GM13976 (cell line): ENCODE results near the gene ELL.

Source experiments
- DNase-seq: peaks from one replicate; pipeline ENCODE4 v3.0.0; 2012; ENCODE audit warnings: low spot score
- CTCF ChIP-seq: IDR thresholded peaks from 2 replicates; pipeline ENCODE4 v1.5.1; 2012; ENCODE audit warnings: borderline replicate concordance, mild to moderate bottlenecking; ENCODE audit not compliant: insufficient read depth; ENCODE audit errors: extremely low read depth, missing control alignments, control extremely low read depth
- in situ Hi-C: fragments of 300-500 bp; cut with MboI; formaldehyde crosslinking; loops from one replicate; pipeline ENCODE4 v1.12.0; 2022; ENCODE audit warnings: low sequenced_read_pairs, mixed read lengths, inconsistent platforms; ENCODE audit not compliant: unreplicated experiment

ELL gene

GRCh38 chr19:18521692-18522123, at the start of gene ELL:
ELL (minus strand) TSS chr19:18522070; CDS start chr19:18522055, 15 bp downstream.
- no peak for DNase-seq
- TF ChIP-seq CTCF = no peak
- in situ Hi-C loops = no loop called here

GRCh38 chr19:18568367-18568766, 46.5 kb upstream of the ELL start:
- in situ Hi-C loops = no loop called here
- TF ChIP-seq CTCF = no peak
- no peak for DNase-seq

- TF ChIP-seq CTCF = no peak
- no peak for DNase-seq
- in situ Hi-C loops = no loop called here
Observed at GRCh38 chr19:18566953-18567352, 45.1 kb upstream of the ELL start.

- TF ChIP-seq CTCF = no peak
- in situ Hi-C loops = no loop called here
- no peak for DNase-seq
Observed at GRCh38 chr19:18562086-18562485, 40.2 kb upstream of the ELL start.

DNA sequence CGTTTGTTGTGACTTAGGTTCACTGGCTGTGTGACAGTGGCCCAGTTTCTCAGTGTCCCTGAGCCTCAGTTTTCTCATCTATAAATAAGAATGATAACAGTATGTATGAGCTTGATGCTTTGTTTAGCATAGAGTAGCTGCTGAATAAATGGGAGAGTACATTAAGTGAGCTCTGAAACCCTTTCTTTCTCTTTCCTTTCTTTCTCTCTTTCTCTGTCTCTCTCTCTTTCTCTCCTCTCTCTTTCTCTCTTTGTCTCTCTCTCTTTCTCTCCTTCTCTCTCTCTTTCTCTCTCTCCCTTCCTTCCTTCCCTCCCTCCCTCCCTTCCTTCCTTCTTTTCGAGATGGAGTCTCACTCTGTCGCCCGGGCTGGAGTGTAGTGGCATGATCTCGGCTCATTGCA, 37.8 kb upstream of the ELL start:
- no peak for TF ChIP-seq CTCF
- DNase-seq = no peak
- in situ Hi-C loops = no loop called here

DNA sequence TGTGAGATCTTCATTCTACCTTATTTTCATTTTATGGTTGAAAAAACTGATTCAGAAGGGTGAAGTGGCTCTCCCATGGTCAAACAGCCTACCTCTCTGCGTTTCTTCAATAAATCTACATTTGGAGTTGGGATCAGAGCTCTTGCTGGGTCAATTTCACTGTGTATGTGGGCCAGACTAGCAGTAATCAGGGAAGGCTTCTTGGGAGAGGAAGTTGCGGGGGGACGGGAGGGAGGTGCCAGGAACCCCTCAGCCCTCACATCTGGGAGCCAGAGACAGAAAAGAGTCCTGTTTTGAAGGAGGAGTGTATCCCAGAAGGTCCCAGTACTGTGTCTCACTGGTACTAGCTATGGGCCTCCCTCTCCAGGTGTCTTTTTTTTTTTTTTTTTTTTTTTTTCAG, 36.7 kb upstream of the ELL start:
- in situ Hi-C loops = no loop called here
- no peak for DNase-seq
- no peak for TF ChIP-seq CTCF

- in situ Hi-C loops = no loop called here
- DNase-seq = no peak
- TF ChIP-seq CTCF = no peak
Observed at GRCh38 chr19:18558202-18558555, 36.3 kb upstream of the ELL start.
